B cell (primary cell): ENCODE results near the gene CELF2. TPM values are rescaled to one million over a fixed set of nuclear protein-coding genes. Genes with fewer than 3 reads are reported as not detected.

Experiments used
- ATAC-seq: fragments of 200-7000 bp; cut with Tn5 transposase; one replicate; pipeline ENCODE4 v1.10.0; 2021; ENCODE audit warnings: low read depth, mild to moderate bottlenecking, moderate number of reproducible peaks, moderate library complexity
- CTCF ChIA-PET: fragments of 350-600 bp; sonication (Branson Sonifier 250); formaldehyde crosslinking; loops from one replicate; lab custom pipeline; 2021; ENCODE audit warnings: antibody characterized with exemption, inconsistent platforms; lab: Charles Lee
- POLR2A ChIA-PET: fragments of 350-600 bp; sonication (Branson Sonifier 250); formaldehyde crosslinking; loops from one replicate; lab custom pipeline; 2021; ENCODE audit warnings: antibody characterized with exemption; lab: Charles Lee
- DNase-seq: peaks from one replicate; pipeline ENCODE4 v3.0.0; 2013
- H2AFZ ChIP-seq: 2 replicates; pipeline ENCODE4 v1.6.1; 2012; ENCODE audit warnings: mild to moderate bottlenecking, low read depth, low read length; ENCODE audit not compliant: insufficient read depth, poor library complexity, severe bottlenecking
- H3K27ac ChIP-seq, 2 donors: 1 replicate in 1 of 2; 2 replicates in 1 of 2; pipeline ENCODE4 v1.5.1; 2012 to 2013; ENCODE audit warnings: low read length in 2 of 2, mild to moderate bottlenecking in 2 of 2, moderate library complexity in 1 of 2
- H3K27me3 ChIP-seq, 4 experiments: fragments of 200-600 bp in 1 of 4; sonication (generic) in 1 of 4; replicated peaks in 1 of 4; 1 replicate in 2 of 4; 2 replicates in 2 of 4; pipeline versions ENCODE4 v1.6.1 to v1.7.0; 2013 to 2016; ENCODE audit warnings: low read length in 3 of 4, mild to moderate bottlenecking in 2 of 4, mixed read lengths in 1 of 4, moderate library complexity in 1 of 4; ENCODE audit not compliant: insufficient read depth in 4 of 4, control insufficient read depth in 3 of 4; ENCODE audit errors: control extremely low read depth in 1 of 4
- H3K36me3 ChIP-seq, 2 experiments: replicated peaks in 1 of 2; 1 replicate in 1 of 2; 2 replicates in 1 of 2; pipeline versions ENCODE4 v1.6.1 to v1.7.1; 2013; ENCODE audit warnings: low read length in 1 of 2; ENCODE audit not compliant: insufficient read depth in 2 of 2, control insufficient read depth in 1 of 2; ENCODE audit errors: control extremely low read depth in 1 of 2, extremely low read depth in 1 of 2
- H3K4me1 ChIP-seq, 2 donors: fragments of 200-600 bp in 1 of 2; sonication (generic) in 1 of 2; 1 replicate in 1 of 2; 2 replicates in 1 of 2; pipeline versions ENCODE4 v1.5.1 to v1.6.1; 2013 to 2017; ENCODE audit warnings: low read length in 2 of 2; ENCODE audit not compliant: control insufficient read depth in 2 of 2, insufficient read depth in 2 of 2
- H3K4me2 ChIP-seq: replicated peaks from 2 replicates; pipeline ENCODE3; 2012; ENCODE audit warnings: mild to moderate bottlenecking, low read depth, low read length; ENCODE audit not compliant: poor library complexity, severe bottlenecking
- H3K4me3 ChIP-seq, 5 experiments: fragments of 200-600 bp in 1 of 5; sonication (generic) in 1 of 5; 1 replicate in 3 of 5; 2 replicates in 2 of 5; pipeline versions ENCODE4 v1.5.1 to v1.7.0; 2011 to 2016; ENCODE audit warnings: low read length in 4 of 5, mild to moderate bottlenecking in 4 of 5, low read depth in 2 of 5, control low read depth in 1 of 5, moderate library complexity in 1 of 5; ENCODE audit not compliant: insufficient read depth in 1 of 5; ENCODE audit errors: control extremely low read depth in 1 of 5, extremely low read depth in 1 of 5
- H3K79me2 ChIP-seq: fragments of 200-600 bp; sonication (generic); one replicate; pipeline ENCODE4 v1.6.0; 2016; ENCODE audit warnings: low read length; ENCODE audit not compliant: control insufficient read depth, insufficient read depth
- H3K9ac ChIP-seq: fragments of 200-600 bp; sonication (generic); 2 replicates; pipeline ENCODE4 v1.6.1; 2017; ENCODE audit warnings: mild to moderate bottlenecking, low read length, moderate library complexity
- H3K9me3 ChIP-seq, 3 donors: one replicate each; pipeline versions ENCODE4 v1.6.1 to v1.7.1; 2013; ENCODE audit warnings: low read length in 2 of 3; ENCODE audit not compliant: control insufficient read depth in 2 of 3, insufficient read depth in 1 of 3; ENCODE audit errors: control extremely low read depth in 1 of 3
- H4K20me1 ChIP-seq: 2 replicates; pipeline ENCODE4 v1.6.0; 2012; ENCODE audit warnings: mild to moderate bottlenecking, low read length; ENCODE audit not compliant: insufficient read depth, control insufficient read depth, poor library complexity, severe bottlenecking
- H3K27ac Mint-ChIP-seq: one replicate; pipeline ENCODE4 v1.8.0; 2021; ENCODE audit warnings: mixed read lengths
- H3K27me3 Mint-ChIP-seq: one replicate; pipeline ENCODE4 v1.8.0; 2021; ENCODE audit warnings: mixed read lengths
- H3K4me1 Mint-ChIP-seq: one replicate; pipeline ENCODE4 v1.8.0; 2021; ENCODE audit warnings: mixed read lengths
- H3K4me3 Mint-ChIP-seq: one replicate; pipeline ENCODE4 v1.8.0; 2021; ENCODE audit warnings: mixed read lengths
- H3K9me3 Mint-ChIP-seq: one replicate; pipeline ENCODE4 v1.8.0; 2022; ENCODE audit warnings: mixed read lengths; ENCODE audit not compliant: insufficient read depth
- CTCF ChIP-seq: fragments of 200-600 bp; IDR thresholded peaks from one replicate; pipeline ENCODE4 v1.8.0; 2022; ENCODE audit warnings: antibody characterized with exemption, mild to moderate bottlenecking
- EZH2 ChIP-seq: IDR thresholded peaks from 2 replicates; pipeline ENCODE4 v1.6.1; 2012; ENCODE audit warnings: borderline replicate concordance, low read depth, mild to moderate bottlenecking, moderate library complexity, low read length; ENCODE audit not compliant: insufficient read depth, poor library complexity, severe bottlenecking
- WGBS: methylation state at CpG from one replicate; pipeline ENCODE4 v1.1.5; 2013; ENCODE audit warnings: missing lambda C conversion rate; ENCODE audit not compliant: insufficient coverage; 5-methylcytosine and 5-hydroxymethylcytosine counted together
- intact Hi-C: fragments of 100-400 bp; cut with micrococcal nuclease; formaldehyde crosslinking; loops from one replicate; pipeline ENCODE4 v1.10.0; 2022
- polyA plus RNA-seq: library from polyadenylated mRNA; depleted of rRNA; stranded (reverse); fragments of >200 nt; gene quantifications from 2 replicates; pipeline ENCODE4 v1.2.3, GENCODE V29; 2012
- total RNA-seq, 2 donors: library from RNA; stranded (reverse); fragments of 120-200 nt in 1 of 2; gene quantifications; 1 replicate in 1 of 2; 2 replicates in 1 of 2; pipeline versions ENCODE4 v1.2.3 to v1.2.4, GENCODE V29; 2013 to 2022

Gene CELF2
- total and polyA plus RNA-seq, 2 donors (not counting 1 experiment from before 2014, with no cell fraction given): 59.5 to 112 TPM

- peak overlapping the region; percentile 52 for H3K4me3 Mint-ChIP-seq
- Histone ChIP-seq H3K27me3 (no peaks in the 10 kb centered on the region), H2AFZ (no peak overlapping the region), H3K9me3 (no peaks in the 10 kb centered on the region), H3K27ac (no peak overlapping the region), H3K9ac (no peak overlapping the region), H3K4me2 (peak overlapping the region; percentile 47), H3K79me2 (peaks cover 83% of the 10 kb centered on the region), H3K36me3 (no peaks in the 10 kb centered on the region), H4K20me1 (no peaks in the 10 kb centered on the region), H3K4me1 (peaks cover 69 to 71% of the 10 kb centered on the region in 2 donors), H3K4me3 (no peak overlapping the region)
- H3K27ac Mint-ChIP-seq: no peak overlapping the region
- ATAC-seq: no peak
- H3K4me1 Mint-ChIP-seq: peaks cover 85% of the 10 kb centered on the region
- H3K27me3 Mint-ChIP-seq: no peaks in the 10 kb centered on the region
- no peaks in the 10 kb centered on the region for H3K9me3 Mint-ChIP-seq
- ChIA-PET CTCF (interaction anchor here (1.0 to 1.8 kb wide), 4 partner anchors 8 to 90 kb away, joined by 3 to 4 read pairs (median 4); no protein-coding TSS in a partner anchor), POLR2A (interaction anchor here (0.5 kb wide), 1 partner anchor 524 kb away, joined by 3 read pairs; no protein-coding TSS in a partner anchor)
- WGBS: 95% methylated on average over 11 of the region's 11 CpGs
- intact Hi-C loops: loop anchor here (1.0 kb wide), 1 partner anchor 8 kb away; no protein-coding TSS in a partner anchor
- no peak for TF ChIP-seq CTCF
- TF ChIP-seq EZH2: no peak
- DNase-seq: no peak
Observed at GRCh38 chr10:11154849-11155498, 137.3 kb downstream of the CELF2 start.

GRCh38 chr10:11156480-11156879, 138.8 kb downstream of the CELF2 start:
- H3K36me3 ChIP-seq: no peaks in the 10 kb centered on the region
- no peak overlapping the region for H2AFZ ChIP-seq
- Mint-ChIP-seq H3K4me1 (peaks cover 82% of the 10 kb centered on the region), H3K4me3 (peak overlapping the region; percentile 10), H3K27ac (peak overlapping the region; percentile 46), H3K27me3 (no peaks in the 10 kb centered on the region), H3K9me3 (no peaks in the 10 kb centered on the region)
- H3K9me3 ChIP-seq: no peaks in the 10 kb centered on the region
- H3K27ac ChIP-seq: no peak overlapping the region
- TF ChIP-seq EZH2 (no peak), CTCF (no peak)
- no peak overlapping the region for H3K4me3 ChIP-seq
- POLR2A ChIA-PET: no interaction called here
- no peak overlapping the region for H3K9ac ChIP-seq
- ATAC-seq (no peak), DNase-seq (no peak)
- H3K4me1 ChIP-seq: peaks cover 69 to 71% of the 10 kb centered on the region in 2 donors
- H4K20me1 ChIP-seq: no peaks in the 10 kb centered on the region
- CTCF ChIA-PET: no interaction called here
- no peak overlapping the region for H3K4me2 ChIP-seq
- H3K79me2 ChIP-seq: peaks cover 74% of the 10 kb centered on the region
- H3K27me3 ChIP-seq: no peaks in the 10 kb centered on the region
- intact Hi-C loops: no loop called here
- 97% methylated on average over 8 of the region's 12 CpGs for WGBS
